DLD1 (cell line): ENCODE results near the gene HSF5.

Experiments used
- in situ Hi-C: cut with HindIII; loops from 2 replicates; pipeline ENCODE4 v1.10.0; 2017; ENCODE audit warnings: low sequenced_read_pairs

Gene HSF5

DNA sequence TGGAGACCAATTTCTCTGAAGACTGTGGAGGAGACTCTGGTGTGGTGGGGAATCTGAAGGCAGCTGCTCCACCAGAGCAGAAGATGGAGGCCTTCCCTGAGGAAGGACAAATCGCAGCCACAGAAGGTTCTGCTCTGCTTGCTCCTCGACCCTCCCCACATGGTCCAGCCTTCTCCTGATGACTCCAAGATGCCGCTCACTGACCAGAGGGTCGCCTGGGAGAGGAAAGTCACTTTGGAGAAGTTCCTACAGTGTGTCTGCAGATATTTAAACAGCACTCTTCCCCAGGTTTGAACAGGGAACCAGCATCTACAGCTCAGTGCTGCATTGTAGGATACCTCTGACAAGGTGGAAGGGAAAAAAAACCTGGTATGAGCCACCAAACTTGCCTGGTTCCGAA, 115.2 kb downstream of the HSF5 start:
- in situ Hi-C loops: no loop called here

DNA sequence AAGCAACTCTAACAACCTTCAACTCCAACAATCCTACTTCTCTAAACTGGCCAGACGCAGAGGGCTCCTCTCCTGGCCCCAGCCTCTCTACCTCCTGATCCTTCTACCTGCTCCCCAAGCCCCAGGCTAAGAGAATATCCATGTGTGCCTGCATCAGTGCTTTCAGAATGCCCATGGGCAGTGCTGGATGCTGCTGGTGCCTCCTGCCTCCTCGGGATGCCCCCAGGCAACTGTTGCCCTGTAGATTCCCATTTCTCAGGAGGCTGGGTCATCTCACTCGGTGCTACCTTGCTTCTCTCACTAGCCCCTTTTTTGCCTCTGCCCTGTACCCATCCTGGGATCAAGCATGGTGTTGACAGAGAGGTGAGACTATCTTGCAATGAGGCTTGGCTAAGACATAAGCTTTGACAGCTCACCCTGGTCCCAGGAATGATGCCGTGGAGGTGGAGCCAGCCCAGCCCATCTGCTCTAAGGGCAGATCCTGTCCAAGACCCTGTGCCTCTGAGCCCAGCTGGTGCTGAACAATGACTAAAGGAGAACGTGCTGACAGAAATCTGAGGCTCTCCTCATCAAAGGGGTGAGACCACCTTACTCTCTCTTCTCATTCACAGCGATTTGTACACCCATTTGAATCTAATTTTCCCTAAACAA, 116.8 kb downstream of the HSF5 start:
- in situ Hi-C loops: no loop called here

DNA sequence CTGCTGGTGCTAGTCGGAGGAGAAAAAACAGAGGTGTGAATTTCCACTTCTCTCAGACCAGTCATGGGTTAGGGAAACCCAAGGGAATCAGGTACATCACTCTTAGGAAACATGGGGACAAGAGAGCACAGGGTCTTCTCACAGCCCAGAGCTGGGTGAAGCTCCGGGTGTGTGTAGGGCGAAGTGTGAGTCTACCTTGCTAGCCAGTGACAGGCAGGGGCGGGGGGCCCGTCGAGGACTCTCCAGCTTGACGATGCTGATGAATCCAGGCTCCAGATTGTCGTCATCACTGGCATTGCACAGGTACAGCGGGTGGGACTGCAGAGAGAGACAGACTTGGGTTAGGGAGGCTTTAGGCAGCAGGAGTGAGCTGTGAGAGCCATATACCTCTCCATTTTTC, 117.5 kb downstream of the HSF5 start:
- in situ Hi-C loops: no loop called here

DNA sequence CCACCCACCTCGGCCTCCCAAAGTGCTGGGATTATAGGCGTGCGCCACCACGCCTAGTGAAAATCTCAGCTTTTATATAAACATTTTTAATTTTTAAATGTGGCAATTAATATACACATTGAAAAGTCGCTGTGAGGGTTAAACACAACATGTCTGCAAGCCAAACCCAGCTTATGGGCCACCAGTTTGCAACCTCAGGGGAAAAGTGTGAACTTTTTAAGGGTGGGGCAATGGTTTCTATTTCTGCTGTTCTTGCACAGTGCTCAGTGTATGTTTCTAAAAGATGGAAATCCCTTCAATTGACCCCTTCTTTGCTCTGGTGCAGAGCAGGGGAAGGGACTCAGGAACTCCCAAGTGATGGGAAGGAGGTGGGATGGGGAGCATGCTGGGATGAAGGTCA, 117.9 kb downstream of the HSF5 start:
- in situ Hi-C loops: no loop called here
